ENCODE data around the gene C5orf63. TPM values are rescaled to one million over a fixed set of nuclear protein-coding genes. Genes with fewer than 3 reads are reported as not detected.

Gene C5orf63
- total and polyA plus RNA-seq, 11 donors, result 1.4 to 14.7 (median 6.4) TPM

DNA sequence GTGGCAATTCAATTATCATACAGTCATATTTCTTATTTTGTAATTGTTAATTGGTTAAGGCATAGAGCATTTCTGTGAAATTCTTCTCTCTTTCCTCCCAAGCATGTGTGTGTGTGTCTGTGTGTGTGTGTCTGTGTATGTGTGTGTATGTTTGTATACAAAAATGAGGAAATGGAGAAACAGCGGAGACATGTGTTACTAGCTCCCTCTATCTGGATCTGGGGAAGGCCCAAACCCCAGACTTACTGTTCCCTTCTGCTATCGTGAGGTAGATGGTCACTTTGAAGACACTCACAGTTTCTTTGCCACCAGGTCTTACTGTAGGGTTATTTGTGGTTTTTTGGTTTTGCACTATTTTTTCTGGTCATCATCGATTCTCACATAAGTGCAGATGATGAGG lies 11.4 kb upstream of the C5orf63 start:
- intact Hi-C loops (cut with DNase I), result no loop called here
- Histone ChIP-seq H3K36me3 (no peaks in the 10 kb centered on the region), H3K27me3 (no peaks in the 10 kb centered on the region), H3K9me3 (no peaks in the 10 kb centered on the region), H3K4me1 (no peaks in the 10 kb centered on the region), H3K27ac (no peak overlapping the region), H3K4me3 (no peak overlapping the region)
- WGBS, 4 donors, result 89 to 95% (median 93%) methylated on average over 3 of the region's 3 CpGs
- DNase-seq (no peak), ATAC-seq (no peak)
- TF ChIP-seq, protein P1, sequence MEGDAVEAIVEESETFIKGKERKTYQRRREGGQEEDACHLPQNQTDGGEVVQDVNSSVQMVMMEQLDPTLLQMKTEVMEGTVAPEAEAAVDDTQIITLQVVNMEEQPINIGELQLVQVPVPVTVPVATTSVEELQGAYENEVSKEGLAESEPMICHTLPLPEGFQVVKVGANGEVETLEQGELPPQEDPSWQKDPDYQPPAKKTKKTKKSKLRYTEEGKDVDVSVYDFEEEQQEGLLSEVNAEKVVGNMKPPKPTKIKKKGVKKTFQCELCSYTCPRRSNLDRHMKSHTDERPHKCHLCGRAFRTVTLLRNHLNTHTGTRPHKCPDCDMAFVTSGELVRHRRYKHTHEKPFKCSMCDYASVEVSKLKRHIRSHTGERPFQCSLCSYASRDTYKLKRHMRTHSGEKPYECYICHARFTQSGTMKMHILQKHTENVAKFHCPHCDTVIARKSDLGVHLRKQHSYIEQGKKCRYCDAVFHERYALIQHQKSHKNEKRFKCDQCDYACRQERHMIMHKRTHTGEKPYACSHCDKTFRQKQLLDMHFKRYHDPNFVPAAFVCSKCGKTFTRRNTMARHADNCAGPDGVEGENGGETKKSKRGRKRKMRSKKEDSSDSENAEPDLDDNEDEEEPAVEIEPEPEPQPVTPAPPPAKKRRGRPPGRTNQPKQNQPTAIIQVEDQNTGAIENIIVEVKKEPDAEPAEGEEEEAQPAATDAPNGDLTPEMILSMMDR (IDR thresholded peaks at IDR 0.05), result no peak
- no peak for TF ChIP-seq POLR2A (IDR thresholded peaks at IDR 0.05)

DNA sequence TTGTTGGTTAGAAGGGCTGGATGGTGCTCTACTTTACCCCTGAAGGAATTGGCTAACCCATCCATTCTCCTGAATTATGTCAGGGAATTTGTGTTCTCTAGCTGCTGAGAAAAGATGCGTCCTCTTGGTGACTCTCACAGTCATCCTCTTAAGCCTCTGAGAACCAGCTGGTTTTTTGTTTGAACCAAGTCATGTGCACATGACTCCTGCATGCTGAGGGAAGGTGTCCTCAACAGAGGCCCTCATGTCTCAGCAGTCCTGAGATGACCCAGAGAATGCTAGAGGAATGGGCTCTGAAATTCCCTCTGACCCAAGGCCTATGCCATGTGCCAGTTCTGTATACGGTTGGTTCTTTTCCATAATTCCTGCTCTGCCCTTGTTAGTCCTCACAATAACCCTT lies 10.4 kb upstream of the C5orf63 start:
- H3K9me3 ChIP-seq, result no peaks in the 10 kb centered on the region
- H3K27me3 ChIP-seq, result no peaks in the 10 kb centered on the region
- H3K4me3 ChIP-seq, result no peak overlapping the region
- WGBS, 4 donors, result 87 to 100% (median 95%) methylated on average over 2 of the region's 2 CpGs
- no peaks in the 10 kb centered on the region for H3K4me1 ChIP-seq
- intact Hi-C loops (cut with DNase I), result no loop called here
- TF ChIP-seq, protein P1 (IDR thresholded peaks at IDR 0.05), result no peak
- TF ChIP-seq POLR2A (IDR thresholded peaks at IDR 0.05), result no peak
- no peak for DNase-seq
- no peak for ATAC-seq
- H3K36me3 ChIP-seq, result no peaks in the 10 kb centered on the region
- no peak overlapping the region for H3K27ac ChIP-seq

DNA sequence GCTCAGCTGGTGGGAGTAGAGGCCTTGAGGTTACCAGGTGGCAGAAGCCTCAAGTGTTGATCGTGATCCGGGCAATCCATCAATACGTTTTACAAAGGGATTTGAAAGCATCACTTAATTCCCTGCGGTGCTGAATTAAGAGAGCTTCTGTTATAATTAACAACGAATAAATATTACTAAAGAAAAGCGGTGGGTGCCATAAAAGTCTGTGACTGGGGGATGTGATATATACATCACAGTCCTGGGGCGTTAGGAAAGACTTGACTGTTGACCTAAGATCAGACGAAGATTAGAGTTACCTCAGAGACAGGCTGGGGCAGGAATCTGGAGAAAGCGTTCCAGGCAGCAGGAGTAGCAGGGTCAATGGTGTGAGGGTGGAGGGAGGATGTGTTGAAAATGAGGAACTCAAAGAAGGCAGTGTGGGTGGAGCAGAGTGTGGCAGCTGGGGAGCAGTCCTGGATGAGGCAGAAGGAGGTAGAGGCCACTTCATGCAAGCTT lies 6.7 kb upstream of the C5orf63 start:
- Histone ChIP-seq H3K36me3 (no peaks in the 10 kb centered on the region), H3K4me1 (peaks cover 0 to 7% (median 0%) of the 10 kb centered on the region in 12 donors), H3K4me3 (no peak overlapping the region), H3K27ac (no peak overlapping the region), H3K27me3 (no peaks in the 10 kb centered on the region), H3K9me3 (no peaks in the 10 kb centered on the region)
- no peak for DNase-seq
- ATAC-seq, result no peak
- intact Hi-C loops (cut with DNase I), result loop anchor here in 1 of 10 donors (5.0 kb wide), 1 partner anchor 43 kb away; no protein-coding TSS in a partner anchor
- WGBS, 4 donors, result 69 to 77% (median 77%) methylated on average over 9 of the region's 9 CpGs
- no peak for TF ChIP-seq POLR2A (IDR thresholded peaks at IDR 0.05)
- TF ChIP-seq, protein P1 (IDR thresholded peaks at IDR 0.05), result no peak

DNA sequence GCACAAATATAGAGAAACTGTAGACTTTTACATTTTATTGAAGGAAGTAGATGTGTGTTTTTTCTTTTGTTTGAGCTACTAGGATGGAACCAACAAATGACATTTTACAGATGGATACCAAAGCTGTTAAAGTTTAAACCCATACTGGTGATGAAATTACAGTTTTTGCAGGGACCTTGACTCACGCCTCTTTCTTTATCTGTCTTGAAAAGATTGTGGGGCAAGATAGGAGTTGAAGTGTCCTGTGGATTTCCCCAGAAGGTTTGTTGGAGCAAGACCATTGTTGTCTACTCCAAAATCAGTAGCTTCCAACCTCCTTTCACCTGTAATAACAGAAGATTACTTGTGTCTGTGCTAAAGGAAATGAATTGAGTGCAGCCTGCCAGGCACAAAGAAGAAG lies 4.1 kb upstream of the C5orf63 start:
- no peak for TF ChIP-seq POLR2A (IDR thresholded peaks at IDR 0.05)
- TF ChIP-seq, protein P1 (IDR thresholded peaks at IDR 0.05), result no peak
- DNase-seq (no peak), ATAC-seq (no peak)
- Histone ChIP-seq H3K4me1 (peaks cover 0 to 13% (median 0%) of the 10 kb centered on the region in 12 donors), H3K4me3 (no peak overlapping the region), H3K27ac (no peak overlapping the region), H3K36me3 (no peaks in the 10 kb centered on the region), H3K9me3 (no peaks in the 10 kb centered on the region), H3K27me3 (no peaks in the 10 kb centered on the region)
- WGBS, 4 donors, result 73 to 87% (median 78%) methylated on average over 1 of the region's 1 CpG
- intact Hi-C loops (cut with DNase I), result loop anchor here in 1 of 10 donors (5.0 kb wide), 1 partner anchor 40 kb away; no protein-coding TSS in a partner anchor
